GM18499 (cell line): ENCODE data around the gene TRPV2.

Experiments used
- ATAC-seq: cut with Tn5 transposase; IDR thresholded peaks from one replicate; pipeline ENCODE4 v1.9.1; 2021; ENCODE audit warnings: moderate number of reproducible peaks; ENCODE audit not compliant: insufficient read depth, unreplicated experiment

TRPV2 gene

DNA sequence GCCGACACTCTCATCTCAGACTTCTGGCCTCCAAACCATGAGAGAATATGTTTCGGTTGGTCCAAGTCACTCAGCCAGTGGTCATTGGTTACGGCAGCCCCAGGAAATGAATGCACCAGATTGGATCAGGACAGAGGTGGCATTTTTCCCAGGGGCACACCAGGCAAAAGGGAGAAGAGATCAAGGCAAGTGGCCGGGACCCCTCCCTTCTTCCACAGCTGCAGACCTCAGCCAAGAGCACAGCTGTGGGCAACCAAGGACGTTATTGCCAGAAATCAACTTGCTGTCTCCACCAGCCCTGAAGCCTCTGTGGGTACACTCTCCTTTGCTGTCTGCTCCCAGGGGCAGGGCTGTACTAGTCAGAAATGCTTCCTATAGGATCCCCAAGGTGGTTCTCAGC is 55.9 kb downstream of the TRPV2 start:
- ATAC-seq: no peak

DNA sequence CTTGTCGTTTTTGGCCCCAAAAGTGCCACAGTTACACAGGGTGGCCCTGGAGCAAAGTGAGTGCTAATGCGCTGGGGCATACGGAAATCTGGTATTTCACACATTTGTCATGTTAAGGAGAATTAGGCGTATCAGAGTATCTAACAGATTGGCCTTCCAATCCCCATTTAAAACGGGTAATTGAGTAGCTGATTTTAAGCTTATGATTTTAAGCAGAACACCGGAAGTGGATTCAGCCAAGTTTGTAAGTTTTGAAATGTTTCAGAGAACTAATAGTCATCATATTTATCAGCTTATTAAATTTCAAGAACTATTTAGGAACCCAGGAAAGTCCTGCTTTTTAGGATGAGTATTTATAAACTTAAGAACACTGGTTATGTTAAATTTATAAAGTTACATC is 57.2 kb downstream of the TRPV2 start:
- no peak for ATAC-seq

DNA sequence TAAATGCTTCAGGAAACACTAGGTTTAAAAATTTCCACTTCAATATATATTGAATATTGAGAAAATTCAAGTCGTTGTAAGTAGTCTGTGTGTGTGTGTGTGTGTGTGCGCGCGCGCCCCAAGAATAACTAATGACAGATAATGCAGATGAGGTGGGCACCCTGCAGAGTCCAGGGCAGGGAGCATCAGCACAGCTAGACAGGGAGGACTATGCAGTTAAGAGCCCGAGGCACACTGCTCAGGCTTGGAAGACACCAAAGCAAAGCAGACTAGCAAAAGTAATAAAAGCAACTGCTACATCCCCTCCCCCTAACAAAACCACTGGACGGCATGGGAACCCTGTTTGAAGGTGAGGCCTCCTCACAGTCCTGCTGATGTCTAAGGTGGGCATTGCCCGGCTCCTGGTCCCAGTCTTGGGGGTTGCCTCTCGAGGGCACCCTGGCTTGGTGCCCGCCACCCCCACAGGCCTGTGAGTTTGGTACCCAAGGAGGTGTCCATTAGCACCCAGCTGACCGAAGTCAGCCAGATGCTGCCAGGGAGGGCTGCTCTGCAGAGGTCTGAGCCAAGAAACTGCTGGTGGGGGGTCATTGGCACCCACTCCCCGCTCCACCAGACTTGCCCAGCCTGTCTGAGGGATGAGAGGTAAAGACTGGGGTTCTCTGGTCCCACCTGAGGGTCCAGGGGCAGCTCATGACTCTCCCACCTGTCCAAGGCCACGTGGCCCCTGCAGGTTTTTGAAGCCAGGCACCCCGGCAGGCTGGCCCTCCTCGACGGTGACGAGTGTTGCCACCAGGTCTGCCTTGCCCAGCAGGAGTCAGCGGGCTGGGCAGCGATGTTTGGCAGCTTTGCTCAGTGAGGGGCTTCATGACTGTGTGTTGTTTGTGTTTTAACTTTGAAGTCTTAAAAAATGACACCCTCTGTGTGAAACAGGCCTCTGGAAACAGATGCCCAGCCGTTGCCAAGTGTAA is 58.0 kb downstream of the TRPV2 start:
- ATAC-seq: no peak

DNA sequence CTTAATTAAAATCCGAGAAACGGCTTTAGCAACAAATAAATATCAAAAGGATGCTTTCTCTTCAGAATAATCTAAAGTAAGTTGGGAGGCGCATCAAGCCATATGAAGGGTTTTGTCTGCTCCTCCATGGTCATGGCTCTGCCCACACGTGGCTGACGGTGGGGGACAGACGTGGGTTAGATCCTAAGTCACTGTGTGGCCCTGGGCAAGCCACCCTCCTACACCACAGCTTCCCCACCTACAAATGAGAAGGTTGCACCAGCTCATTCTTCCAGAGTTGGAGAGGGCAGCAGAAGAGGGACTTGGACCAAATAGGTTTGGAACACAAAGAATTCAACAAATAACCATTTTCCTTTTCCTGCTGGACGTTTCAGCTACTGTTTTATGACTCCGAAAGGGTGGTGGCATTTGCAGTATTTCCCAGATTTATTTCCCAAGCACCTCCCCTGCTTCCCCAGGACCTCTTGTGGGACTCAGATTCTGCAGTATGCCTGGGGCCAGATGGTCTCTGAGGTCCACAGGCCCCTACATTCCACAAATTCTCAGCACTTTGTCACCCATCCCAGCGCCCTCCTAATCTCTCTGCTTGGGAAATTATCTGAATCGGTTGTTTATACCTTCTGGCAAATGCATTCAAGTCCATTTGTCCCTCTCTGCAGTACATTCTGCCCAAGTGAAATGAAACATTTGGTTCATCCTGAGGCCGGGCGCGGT is 58.8 kb downstream of the TRPV2 start:
- no peak for ATAC-seq

DNA sequence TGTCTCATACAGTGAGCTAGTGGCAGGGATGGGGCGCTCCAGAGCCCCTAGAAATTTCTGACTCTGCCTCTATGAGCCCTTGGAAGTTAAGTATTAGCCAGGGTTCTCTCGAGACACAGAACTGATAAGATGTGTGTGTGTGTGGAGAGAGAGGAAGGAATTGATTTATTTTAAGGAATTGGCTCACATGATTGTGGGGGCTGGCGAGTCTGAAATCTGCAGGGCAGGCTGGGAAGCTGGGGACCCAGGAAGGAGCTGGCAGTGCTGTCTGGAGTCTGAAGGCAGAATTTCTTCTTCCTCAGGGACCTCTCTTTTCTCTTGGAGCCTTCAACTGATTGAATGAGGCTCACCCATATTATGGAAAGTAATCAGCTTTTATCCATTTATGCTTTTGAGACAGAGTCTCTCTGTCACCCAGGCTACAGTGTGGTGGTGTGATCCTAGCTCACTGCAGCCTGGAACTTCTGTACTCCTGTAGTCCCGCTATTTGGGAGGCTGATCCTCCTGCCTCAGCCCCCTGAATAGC is 59.9 kb downstream of the TRPV2 start:
- ATAC-seq: no peak

DNA sequence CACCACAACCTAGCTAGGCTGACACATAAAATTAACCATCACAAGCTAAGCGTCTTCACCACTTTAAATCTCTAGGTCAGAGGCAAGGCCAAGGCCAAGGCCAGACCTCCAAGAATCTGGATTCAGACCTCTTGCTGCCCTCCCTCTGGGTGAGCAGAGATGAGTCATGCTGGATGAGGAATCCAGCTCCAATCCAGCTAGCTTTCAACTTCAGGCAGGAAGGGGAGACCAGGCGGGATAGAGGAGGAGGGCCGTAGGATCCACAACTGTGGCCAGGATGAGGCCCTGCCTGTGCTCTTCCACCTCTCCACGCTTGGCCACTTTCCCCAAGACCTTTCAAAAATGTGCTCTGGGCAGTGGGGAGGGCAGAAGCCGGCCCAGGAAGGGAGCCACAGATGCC is 61.9 kb downstream of the TRPV2 start:
- no peak for ATAC-seq

DNA sequence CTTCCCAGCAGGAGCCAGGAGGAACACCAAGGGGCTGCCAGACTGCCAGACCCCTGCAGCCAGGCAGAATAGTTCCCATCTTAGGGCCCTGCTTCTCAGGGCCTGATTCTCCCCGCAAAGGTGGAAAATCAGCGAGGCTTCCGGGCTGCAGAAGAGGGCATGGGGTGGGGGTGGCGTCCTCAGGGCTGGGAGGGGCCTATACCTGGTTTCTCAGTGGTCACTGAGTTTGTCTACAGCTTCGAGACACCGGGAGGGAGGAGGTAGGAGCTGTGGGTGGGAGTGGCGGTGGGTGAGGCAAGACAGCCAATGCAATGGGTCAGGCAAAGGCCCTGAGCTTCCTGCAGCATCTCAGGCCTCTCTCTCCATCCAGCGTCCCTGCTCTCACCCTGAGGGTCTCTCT is 62.3 kb downstream of the TRPV2 start:
- ATAC-seq: no peak

DNA sequence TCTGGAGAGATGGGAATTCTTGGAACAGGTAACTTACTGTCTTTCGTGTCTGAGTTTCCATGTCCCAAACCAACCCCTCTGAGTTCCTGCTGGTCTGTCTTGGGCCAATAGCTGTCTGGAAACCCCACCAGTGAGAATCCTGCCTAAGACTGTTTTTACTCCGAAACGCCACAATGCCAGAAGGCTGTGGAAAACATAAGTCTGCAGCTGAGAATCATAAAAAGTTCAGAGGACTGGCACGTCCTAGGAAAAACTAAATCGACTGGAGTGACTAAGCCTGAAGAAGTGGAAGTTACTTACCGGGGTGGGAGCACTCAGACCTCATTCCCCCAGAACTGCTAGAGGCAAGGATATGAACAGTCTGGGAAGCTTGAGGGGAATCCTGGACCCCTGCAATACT is 63.3 kb downstream of the TRPV2 start:
- no peak for ATAC-seq

DNA sequence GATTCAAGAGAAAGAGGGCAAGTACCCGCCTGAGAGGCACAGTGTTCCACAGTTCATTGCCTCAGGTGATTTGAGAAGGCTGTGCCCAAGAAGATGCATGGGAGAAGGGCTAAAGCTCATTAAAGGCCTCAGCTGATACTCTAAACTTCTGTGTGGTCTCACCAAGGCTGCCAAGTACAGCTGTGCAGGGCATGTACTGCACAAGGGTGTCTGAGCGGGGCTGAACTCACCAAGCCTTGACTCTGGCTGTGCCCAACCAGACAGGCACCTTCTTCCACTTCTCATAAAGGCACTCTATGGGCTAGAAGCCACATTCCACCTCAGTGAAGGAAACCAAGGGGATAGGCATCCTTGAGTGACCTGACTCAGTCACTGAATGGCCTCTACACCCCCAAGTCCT is 63.9 kb downstream of the TRPV2 start:
- no peak for ATAC-seq

DNA sequence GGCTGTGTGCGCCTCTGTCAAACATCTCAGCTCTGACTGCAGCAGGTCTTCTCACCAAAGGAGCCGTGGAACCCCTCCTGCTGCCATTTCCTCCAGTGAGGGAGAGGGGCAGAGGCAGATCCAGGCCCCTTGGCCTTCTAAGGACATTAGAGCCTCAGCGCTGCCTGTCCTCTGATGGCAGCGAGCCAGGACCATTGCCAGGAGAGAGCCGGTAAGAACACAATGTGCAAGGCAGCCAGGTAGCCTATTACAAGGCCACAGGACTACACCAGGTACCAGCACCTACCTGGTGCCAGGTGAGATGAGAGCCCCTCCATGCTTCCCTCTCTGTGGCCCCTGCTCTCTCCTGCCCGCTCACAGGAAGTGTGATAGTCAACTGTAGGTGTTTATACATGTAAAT is 65.6 kb downstream of the TRPV2 start:
- ATAC-seq: no peak

DNA sequence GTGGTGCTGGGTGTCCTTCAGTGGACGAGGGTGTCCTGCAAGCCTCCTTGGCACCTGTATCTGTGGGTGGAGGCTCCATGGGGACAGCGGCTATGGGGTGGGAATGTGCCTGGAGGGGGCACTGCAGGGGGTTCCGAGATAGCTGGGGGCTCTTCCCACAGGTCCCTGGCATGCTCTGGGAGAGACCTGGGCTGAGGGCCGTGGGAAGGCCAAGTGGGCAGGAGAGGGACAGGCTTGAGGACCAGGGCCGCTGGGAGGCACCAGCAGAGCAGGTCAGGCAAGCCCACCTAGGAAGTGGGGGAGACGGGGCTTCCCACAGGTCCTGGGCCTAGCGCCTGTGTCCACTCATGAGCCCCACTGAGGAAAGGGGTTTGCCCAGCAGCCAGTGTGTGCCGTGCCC is 66.9 kb downstream of the TRPV2 start:
- ATAC-seq: no peak

DNA sequence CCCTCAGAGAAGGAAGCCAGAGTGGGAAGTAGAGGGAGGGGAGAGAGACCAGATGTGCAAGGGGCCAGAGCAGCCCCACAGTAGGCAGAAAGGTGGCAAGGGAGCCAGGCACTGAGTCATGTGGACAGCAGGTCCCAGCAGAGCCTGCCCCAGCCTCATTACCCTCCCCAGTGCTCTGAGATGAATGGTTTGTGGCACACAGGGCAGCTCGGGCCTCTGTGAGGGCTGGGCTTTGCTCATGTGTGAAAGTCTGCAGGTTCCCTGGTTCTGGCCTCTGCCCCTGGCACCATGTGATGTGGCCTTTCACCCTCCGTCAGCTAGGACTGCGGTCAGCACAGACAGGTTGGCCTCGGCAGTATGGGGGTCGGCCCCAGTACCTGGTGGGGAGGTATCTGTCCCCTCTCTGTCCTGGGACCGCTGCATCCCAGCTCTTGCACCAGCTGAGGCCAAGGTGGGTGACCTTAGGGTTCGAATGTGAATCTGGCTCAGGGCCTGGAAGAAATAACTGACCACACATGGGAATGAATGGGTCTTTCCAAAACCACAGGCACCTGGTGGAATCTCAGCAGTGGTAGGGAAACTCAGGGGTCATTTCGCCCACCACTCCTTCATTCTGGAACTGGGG is 67.8 kb downstream of the TRPV2 start:
- no peak for ATAC-seq

DNA sequence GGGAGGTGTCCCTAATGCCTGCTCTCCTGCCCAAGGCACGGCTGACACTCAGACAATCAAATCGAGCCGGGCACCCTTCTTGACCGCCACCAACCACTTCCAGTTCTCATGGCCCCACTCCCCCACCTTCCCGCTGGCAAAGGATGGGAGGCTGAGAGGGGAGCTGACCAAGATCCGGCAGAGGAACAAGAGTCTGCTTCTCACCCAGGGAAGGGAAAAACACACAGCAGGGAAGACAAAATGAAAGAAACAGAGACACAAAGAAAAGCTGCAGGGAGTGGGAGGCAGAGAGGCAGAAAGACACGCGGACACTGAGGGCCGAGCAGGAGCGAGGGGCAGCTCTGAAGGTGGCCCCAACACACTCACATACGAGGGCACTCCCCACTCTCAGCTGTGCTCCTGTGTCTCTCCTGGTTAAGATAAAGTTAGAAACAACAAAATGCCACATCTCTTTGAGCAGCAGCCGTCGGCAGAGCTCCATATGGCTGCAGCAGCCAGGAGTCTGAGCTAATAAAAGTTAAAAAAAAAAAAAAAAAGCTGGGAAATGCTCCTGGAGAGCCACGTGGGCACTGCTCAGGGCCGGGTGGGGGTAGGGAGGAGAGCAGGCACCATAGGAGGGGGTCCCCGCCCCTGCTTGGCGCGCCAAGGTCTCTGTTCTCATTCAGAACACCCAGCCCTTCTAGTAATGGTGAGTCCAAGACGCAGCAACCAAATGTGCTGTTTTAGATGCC is 69.2 kb downstream of the TRPV2 start:
- ATAC-seq: no peak
